Measurements from ENCODE around the gene MBD3L4.

The MBD3L4 gene

GRCh38 chr19:7007859-7008258, 32.1 kb downstream of the MBD3L4 start:
- peaks cover 6% of the 10 kb centered on the region for H3K9me3 Mint-ChIP-seq
- no peaks in the 10 kb centered on the region for H3K36me3 Mint-ChIP-seq
- DNase-seq: no peak
- peaks cover 25% of the 10 kb centered on the region for H3K4me1 Mint-ChIP-seq
- no peak overlapping the region for H3K27ac Mint-ChIP-seq
- H3K4me3 Mint-ChIP-seq: no peak overlapping the region
- CTCF ChIA-PET: no interaction called here
- no peaks in the 10 kb centered on the region for H3K27me3 Mint-ChIP-seq

- no peak overlapping the region for H3K4me3 Mint-ChIP-seq
- no peak for DNase-seq
- no peaks in the 10 kb centered on the region for H3K36me3 Mint-ChIP-seq
- H3K4me1 Mint-ChIP-seq: peaks cover 25% of the 10 kb centered on the region
- CTCF ChIA-PET: no interaction called here
- peaks cover 4% of the 10 kb centered on the region for H3K9me3 Mint-ChIP-seq
- no peaks in the 10 kb centered on the region for H3K27me3 Mint-ChIP-seq
- H3K27ac Mint-ChIP-seq: no peak overlapping the region
Observed at GRCh38 chr19:7006135-7006704, 33.8 kb downstream of the MBD3L4 start.

DNA sequence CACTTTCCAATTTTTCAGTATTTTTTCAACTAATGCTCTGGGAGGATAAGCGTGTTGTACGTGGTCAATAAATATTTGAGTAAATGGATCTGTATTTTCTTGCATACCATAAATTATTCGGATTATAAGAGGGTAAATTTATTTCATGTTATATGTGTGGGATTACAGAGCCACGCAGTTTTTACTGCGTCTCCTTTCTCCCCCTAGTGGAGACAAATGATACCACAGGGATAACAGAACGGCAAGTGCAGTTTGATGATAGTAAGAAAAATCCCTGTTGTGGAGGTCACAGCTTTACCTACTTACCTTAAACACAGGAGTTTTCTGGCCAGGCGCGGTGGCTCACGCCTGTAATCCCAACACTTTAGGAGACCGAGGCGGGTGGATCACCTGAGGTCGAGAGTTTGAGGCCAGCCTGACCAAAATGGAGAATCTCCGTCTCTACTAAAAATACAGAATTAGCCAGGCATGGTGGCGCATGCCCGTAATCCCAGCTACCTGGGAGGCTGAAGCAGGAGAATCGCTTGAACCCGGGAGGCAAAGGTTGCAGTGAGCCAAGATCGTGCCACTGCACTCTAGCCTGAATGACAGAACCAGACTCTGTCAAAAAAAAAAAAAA, 35.6 kb downstream of the MBD3L4 start:
- H3K4me1 Mint-ChIP-seq: peaks cover 24% of the 10 kb centered on the region
- CTCF ChIA-PET: interaction anchor here (1.5 kb wide), 1 partner anchor 141 kb away, joined by 6 read pairs; no protein-coding TSS in a partner anchor
- H3K27me3 Mint-ChIP-seq: no peaks in the 10 kb centered on the region
- no peaks in the 10 kb centered on the region for H3K9me3 Mint-ChIP-seq
- DNase-seq: no peak
- no peak overlapping the region for H3K27ac Mint-ChIP-seq
- no peaks in the 10 kb centered on the region for H3K36me3 Mint-ChIP-seq
- no peak overlapping the region for H3K4me3 Mint-ChIP-seq

DNA sequence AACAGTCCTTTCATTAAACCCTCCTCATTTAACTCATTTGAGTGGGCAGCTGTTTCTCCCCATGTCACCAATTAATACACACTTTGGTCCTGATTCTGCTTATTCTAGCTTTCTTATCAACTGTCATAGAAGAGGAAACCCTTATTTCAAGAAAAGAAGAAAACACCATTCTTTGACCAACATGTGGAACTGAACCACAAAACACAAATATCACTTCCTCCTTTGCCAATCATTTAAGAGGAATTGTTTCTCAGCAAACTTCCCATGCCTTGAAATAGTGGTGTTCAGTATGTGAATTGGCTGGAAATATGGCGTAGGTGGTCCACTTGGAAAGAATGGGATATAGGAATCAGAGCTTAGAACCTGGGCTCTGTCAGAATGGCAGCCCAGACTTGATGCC, 39.2 kb downstream of the MBD3L4 start:
- CTCF ChIA-PET: interaction anchor here (1.2 kb wide), 1 partner anchor 137 kb away, joined by 5 read pairs; no protein-coding TSS in a partner anchor
- Mint-ChIP-seq H3K9me3 (peaks cover 4% of the 10 kb centered on the region), H3K27ac (no peak overlapping the region), H3K4me1 (peaks cover 18% of the 10 kb centered on the region), H3K4me3 (no peak overlapping the region), H3K36me3 (peaks cover 3% of the 10 kb centered on the region), H3K27me3 (no peaks in the 10 kb centered on the region)
- no peak for DNase-seq

DNA sequence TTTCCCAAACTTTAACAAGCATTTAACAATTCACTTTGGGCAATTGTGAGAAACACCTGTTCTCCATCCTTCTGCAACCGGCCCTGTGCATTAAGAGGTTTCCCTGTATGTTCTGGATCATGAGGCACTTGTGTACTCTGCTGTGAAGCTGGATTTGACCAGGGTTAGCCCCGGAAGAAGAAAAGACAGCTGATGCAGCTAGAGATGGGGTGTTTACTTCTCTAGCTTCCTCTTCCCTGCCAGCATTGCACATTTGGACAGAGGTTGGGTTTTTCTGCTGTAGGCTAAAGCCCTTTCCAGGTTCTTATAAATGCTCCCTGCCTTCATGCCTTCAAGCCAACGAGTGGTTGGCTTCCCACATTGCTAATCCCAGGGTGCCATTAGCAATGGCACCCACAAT, 39.6 kb downstream of the MBD3L4 start:
- Mint-ChIP-seq H3K36me3 (peaks cover 5% of the 10 kb centered on the region), H3K27ac (no peak overlapping the region), H3K27me3 (no peaks in the 10 kb centered on the region), H3K4me3 (no peak overlapping the region), H3K9me3 (peaks cover 5% of the 10 kb centered on the region), H3K4me1 (peaks cover 18% of the 10 kb centered on the region)
- DNase-seq: no peak
- CTCF ChIA-PET: interaction anchor here (1.2 to 1.3 kb wide), 2 partner anchors 132 to 136 kb away, joined by 4 to 5 read pairs; no protein-coding TSS in a partner anchor

DNA sequence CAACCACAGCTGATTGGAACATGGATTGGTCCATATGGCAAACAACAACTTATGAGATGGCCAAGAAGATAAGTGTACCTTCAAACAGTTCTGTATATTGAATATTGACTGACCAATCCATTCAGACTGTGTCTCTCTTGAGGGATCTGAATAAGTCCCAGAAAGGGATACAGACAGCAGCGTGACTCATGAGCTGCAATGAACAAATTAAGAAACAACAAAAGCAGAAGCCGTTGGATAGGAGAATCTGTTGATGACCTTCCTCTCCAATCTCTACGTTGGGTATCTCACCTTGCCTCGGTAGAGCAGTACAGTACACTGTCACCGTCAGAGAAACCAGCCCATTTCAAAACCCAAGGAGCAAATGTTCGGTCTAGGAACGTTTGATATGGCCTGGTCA, 40.0 kb downstream of the MBD3L4 start:
- Mint-ChIP-seq H3K36me3 (peaks cover 7% of the 10 kb centered on the region), H3K27me3 (no peaks in the 10 kb centered on the region), H3K4me1 (peaks cover 18% of the 10 kb centered on the region), H3K4me3 (no peak overlapping the region), H3K9me3 (peaks cover 9% of the 10 kb centered on the region), H3K27ac (no peak overlapping the region)
- no peak for DNase-seq
- CTCF ChIA-PET: interaction anchor here (0.8 to 1.3 kb wide), 2 partner anchors 11 to 132 kb away, joined by 3 to 4 read pairs; no protein-coding TSS in a partner anchor

DNA sequence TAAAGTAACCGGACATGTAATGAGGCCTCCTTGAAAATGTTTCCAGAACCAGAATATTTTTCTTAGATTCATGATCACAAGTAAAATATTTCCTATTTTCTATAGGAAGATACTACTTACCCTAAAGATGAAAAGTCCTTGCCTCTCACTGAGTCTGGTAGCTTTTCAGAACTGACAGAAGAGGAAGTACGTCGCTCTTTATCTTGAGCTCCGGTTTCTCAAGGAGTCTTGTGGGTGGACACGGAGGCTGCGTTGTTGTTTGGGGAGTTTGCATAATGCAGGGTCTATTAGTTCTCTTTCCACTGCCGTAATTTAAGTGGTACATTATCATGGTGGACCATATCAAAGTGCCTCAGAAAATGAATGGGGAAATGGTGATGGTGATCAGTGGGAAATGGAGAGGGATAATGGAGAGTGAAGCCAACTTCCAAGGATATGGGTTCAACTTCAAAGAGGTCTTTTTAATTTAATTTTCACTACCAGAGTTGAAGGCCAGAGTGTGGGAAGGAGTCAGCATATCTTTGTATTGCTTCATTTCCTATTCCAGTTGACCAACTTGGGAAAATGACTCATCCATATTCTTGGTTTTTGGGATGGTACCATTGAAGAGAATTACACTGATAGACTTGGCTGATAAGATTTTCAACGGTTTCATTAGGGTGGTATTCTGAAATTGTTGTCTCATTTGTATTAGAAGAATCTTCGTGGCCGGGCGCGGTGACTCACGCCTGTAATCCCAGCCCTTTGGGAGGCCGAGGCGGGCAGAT, 42.1 kb downstream of the MBD3L4 start:
- Mint-ChIP-seq H3K27ac (peak overlapping the region; percentile 50), H3K4me3 (peak overlapping the region; percentile 37), H3K27me3 (no peaks in the 10 kb centered on the region), H3K9me3 (peaks cover 13% of the 10 kb centered on the region), H3K36me3 (peaks cover 8% of the 10 kb centered on the region), H3K4me1 (peaks cover 18% of the 10 kb centered on the region)
- no peak for DNase-seq
- CTCF ChIA-PET: interaction anchor here (0.9 kb wide), 1 partner anchor 12 kb away, joined by 3 read pairs; no protein-coding TSS in a partner anchor

- H3K4me1 Mint-ChIP-seq: peaks cover 18% of the 10 kb centered on the region
- CTCF ChIA-PET: interaction anchor here (0.9 kb wide), 1 partner anchor 11 kb away, joined by 3 read pairs; no protein-coding TSS in a partner anchor
- no peak for DNase-seq
- no peaks in the 10 kb centered on the region for H3K27me3 Mint-ChIP-seq
- H3K27ac Mint-ChIP-seq: no peak overlapping the region
- H3K9me3 Mint-ChIP-seq: peaks cover 13% of the 10 kb centered on the region
- H3K36me3 Mint-ChIP-seq: peaks cover 8% of the 10 kb centered on the region
- no peak overlapping the region for H3K4me3 Mint-ChIP-seq
Observed at GRCh38 chr19:6996810-6997209, 43.2 kb downstream of the MBD3L4 start.

GRCh38 chr19:6995054-6995453, 44.9 kb downstream of the MBD3L4 start:
- no peak for DNase-seq
- CTCF ChIA-PET: no interaction called here
- Mint-ChIP-seq H3K9me3 (peaks cover 13% of the 10 kb centered on the region), H3K27me3 (no peaks in the 10 kb centered on the region), H3K4me1 (peaks cover 11% of the 10 kb centered on the region), H3K27ac (no peak overlapping the region), H3K36me3 (peaks cover 8% of the 10 kb centered on the region), H3K4me3 (no peak overlapping the region)

DNA sequence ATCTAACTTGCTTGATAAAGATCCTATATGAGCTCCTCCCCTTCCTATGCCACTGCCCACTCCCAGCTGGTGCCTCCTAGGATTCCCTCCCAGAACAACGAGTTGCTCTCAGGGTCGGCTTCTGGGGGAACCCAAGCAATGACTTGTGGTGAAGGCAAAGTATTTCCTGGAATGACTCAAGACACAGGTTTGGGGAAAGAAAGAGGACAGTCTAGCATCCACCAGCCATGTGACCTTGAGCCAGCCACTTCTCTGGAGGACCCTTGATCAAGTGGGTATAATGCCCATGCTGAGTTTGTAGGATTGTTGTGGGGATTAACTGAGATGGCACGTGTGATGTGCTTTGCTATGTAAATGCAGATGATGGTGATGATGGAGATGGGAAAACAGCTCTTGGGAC, 51.7 kb downstream of the MBD3L4 start:
- Mint-ChIP-seq H3K36me3 (peaks cover 10% of the 10 kb centered on the region), H3K4me1 (no peaks in the 10 kb centered on the region), H3K9me3 (peaks cover 34% of the 10 kb centered on the region), H3K27me3 (no peaks in the 10 kb centered on the region), H3K27ac (no peak overlapping the region), H3K4me3 (no peak overlapping the region)
- no peak for DNase-seq
- CTCF ChIA-PET: interaction anchor here (0.9 to 1.5 kb wide), 4 partner anchors 11 to 124 kb away, joined by 3 to 4 read pairs (median 3); no protein-coding TSS in a partner anchor

GRCh38 chr19:6987850-6988249, 52.1 kb downstream of the MBD3L4 start:
- DNase-seq: no peak
- CTCF ChIA-PET: interaction anchor here (0.9 to 1.5 kb wide), 4 partner anchors 12 to 123 kb away, joined by 3 to 4 read pairs (median 3); no protein-coding TSS in a partner anchor
- H3K27me3 Mint-ChIP-seq: no peaks in the 10 kb centered on the region
- peaks cover 36% of the 10 kb centered on the region for H3K9me3 Mint-ChIP-seq
- no peak overlapping the region for H3K27ac Mint-ChIP-seq
- peaks cover 10% of the 10 kb centered on the region for H3K36me3 Mint-ChIP-seq
- H3K4me3 Mint-ChIP-seq: no peak overlapping the region
- H3K4me1 Mint-ChIP-seq: no peaks in the 10 kb centered on the region

Data from activated naive CD4-positive, alpha-beta T cell treated with anti-CD3 and anti-CD28 coated beads, Interleukin-2, amount 10 ng/mL, durations not matched to agents 7 days and 5 days (primary cell).